GM13976 (cell line): ENCODE results near the gene ATP2A1.

ENCODE experiments used
- DNase-seq: peaks from one replicate; pipeline ENCODE4 v3.0.0; 2012; ENCODE audit warnings: low spot score
- CTCF ChIP-seq: IDR thresholded peaks from 2 replicates; pipeline ENCODE4 v1.5.1; 2012; ENCODE audit warnings: borderline replicate concordance, mild to moderate bottlenecking; ENCODE audit not compliant: insufficient read depth; ENCODE audit errors: extremely low read depth, missing control alignments, control extremely low read depth
- in situ Hi-C: fragments of 300-500 bp; cut with MboI; formaldehyde crosslinking; loops from one replicate; pipeline ENCODE4 v1.12.0; 2022; ENCODE audit warnings: low sequenced_read_pairs, mixed read lengths, inconsistent platforms; ENCODE audit not compliant: unreplicated experiment

Gene ATP2A1

DNA sequence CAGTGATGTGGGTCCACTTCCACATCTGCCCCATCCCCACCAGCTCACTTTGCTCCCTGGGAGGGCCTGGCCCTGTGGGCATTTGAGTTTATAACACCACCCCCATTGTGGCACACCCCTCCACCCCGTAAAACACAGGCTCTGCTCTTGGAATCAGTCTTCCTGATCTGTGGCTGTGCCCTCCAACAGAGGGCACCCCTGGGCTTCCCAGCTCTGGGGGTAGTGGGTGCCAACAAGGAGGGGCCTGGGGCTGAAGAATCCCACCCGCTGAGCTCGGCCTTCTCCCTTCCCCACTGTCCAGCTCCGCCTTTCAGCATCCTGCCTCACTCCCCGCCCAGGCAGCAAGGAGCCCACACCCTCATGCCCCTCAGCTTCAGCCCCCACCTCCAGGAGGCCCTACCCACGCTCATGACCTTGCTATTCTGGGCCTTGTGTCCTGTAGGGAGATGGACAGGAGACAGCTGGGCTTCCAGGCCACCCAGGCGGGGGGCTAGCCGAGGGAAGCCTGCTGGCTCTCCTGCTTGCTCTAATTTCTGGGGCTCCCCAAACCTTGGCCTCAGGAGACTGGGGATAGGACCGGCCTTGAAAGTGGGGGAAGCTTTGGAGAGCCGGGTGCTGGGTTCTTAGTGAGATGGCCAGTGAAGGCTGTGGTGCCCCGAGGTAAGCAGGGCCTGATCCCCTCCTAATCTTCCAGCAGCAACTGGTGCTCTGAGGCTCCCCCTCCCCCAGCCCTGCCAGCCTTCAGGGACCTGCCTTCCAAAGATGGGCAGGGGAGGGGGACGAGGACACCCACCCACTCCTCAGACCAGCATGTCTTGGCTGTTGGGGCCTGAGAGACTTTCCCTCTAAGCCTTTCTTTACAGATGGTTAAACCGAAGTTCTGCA is 2.9 kb upstream of the ATP2A1 start:
- TF ChIP-seq CTCF, result no peak
- DNase-seq, result no peak
- in situ Hi-C loops, result loop anchor here (10.0 kb wide), 1 partner anchor 69 kb away; no protein-coding TSS in a partner anchor

- in situ Hi-C loops, result loop anchor here (10.0 kb wide), 1 partner anchor 69 kb away; no protein-coding TSS in a partner anchor
- TF ChIP-seq CTCF, result no peak
- DNase-seq, result no peak
Observed at GRCh38 chr16:28876019-28876659, 2.1 kb upstream of the ATP2A1 start.

- in situ Hi-C loops, result loop anchor here (10.0 kb wide), 1 partner anchor 68 kb away; no protein-coding TSS in a partner anchor
- no peak for TF ChIP-seq CTCF
- no peak for DNase-seq
Observed at GRCh38 chr16:28876973-28877654, 1.2 kb upstream of the ATP2A1 start.

DNA sequence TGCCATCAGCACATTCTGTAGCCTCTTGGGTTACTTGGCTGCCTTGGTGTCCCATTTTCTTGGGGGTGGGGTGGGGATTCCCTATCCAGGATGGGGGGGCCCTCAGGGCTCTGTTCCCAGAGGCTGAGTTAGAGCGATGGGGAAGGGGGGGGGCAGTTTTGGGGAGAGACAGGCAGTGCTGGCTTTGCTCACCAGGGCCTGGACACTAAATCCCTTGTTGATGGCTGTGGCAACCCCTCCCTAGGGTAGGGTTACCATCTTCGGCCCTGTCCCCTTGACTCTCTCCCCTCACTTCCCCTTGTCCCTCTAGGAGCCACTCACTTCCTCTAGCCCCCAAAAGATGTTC is 660 bp upstream of the ATP2A1 start:
- DNase-seq, result no peak
- in situ Hi-C loops, result loop anchor here (10.0 kb wide), 1 partner anchor 67 kb away; no protein-coding TSS in a partner anchor
- no peak for TF ChIP-seq CTCF

GRCh38 chr16:28879261-28879840 is 1.1 kb downstream of the ATP2A1 start:
- no peak for TF ChIP-seq CTCF
- DNase-seq, result no peak
- in situ Hi-C loops, result loop anchor here (10.0 kb wide), 1 partner anchor 65 kb away; no protein-coding TSS in a partner anchor
